Measurements from ENCODE around the gene PURA. TPM values are rescaled to one million over a fixed set of nuclear protein-coding genes. Genes with fewer than 3 reads are reported as not detected.

PURA gene
- total and polyA plus RNA-seq, 2 of the 4 experiments (the other 2 are of a cell fraction): 3.8 to 5.6 TPM

DNA sequence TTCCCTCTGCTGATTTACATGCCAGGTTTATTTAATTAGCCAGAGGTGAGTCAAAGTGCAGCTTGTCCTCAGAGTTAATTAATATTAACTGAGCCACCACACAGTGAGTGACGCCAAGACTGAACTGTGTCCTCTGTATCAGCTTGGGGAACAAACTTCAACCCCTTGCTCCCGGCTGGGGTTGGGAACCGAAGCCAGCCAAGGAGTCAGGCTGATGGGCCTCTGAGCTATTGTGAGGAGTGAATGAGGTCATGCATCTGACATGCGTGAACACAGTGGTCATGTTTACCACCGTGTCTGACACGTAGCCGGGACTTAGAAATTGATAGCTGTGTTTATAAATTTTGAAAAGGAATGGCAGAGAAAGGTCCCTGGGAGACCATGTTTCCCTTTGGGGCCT is 28.9 kb downstream of the PURA start:
- CTCF ChIA-PET: no interaction called here

More for the DNA sequence above, 28.9 kb downstream of the PURA start:
- Histone ChIP-seq H4K5ac (ENCODE audit: low read depth, low read length) (no peak overlapping the region), H3K4me2 (ENCODE audit: low read depth, low read length) (no peak overlapping the region), H2BK5ac (ENCODE audit: low read depth, low read length, poor library complexity, severe bottlenecking) (no peak overlapping the region), H2BK20ac (ENCODE audit: low read depth, low read length) (no peak overlapping the region), H2AFZ (replicated peaks; ENCODE audit: low read length, poor library complexity) (no peak overlapping the region), H2AK9ac (replicated peaks; ENCODE audit: low read depth, low read length, poor library complexity) (no peak overlapping the region), H3K36me3 (ENCODE audit: control insufficient read depth, insufficient read depth, low read length) (no peaks in the 10 kb centered on the region), H3K23ac (ENCODE audit: low read depth, low read length) (no peak overlapping the region), H3K4me1 (ENCODE audit: control insufficient read depth, insufficient read depth, low read length) (peaks cover 4% of the 10 kb centered on the region; the same call in 1 of the 2 replicates), H3K14ac (replicated peaks; ENCODE audit: low read depth, low read length) (no peak overlapping the region), H4K20me1 (ENCODE audit: insufficient read depth, low read length) (peaks cover 72% of the 10 kb centered on the region), H3K18ac (ENCODE audit: low read depth, low read length) (no peak overlapping the region), H4K8ac (ENCODE audit: low read depth in 2 of 2, low read length in 2 of 2) (no peak overlapping the region), H2BK120ac (ENCODE audit: low read depth, low read length) (no peak overlapping the region), H3K79me1 (ENCODE audit: low read depth in 1 of 2, low read length in 2 of 2) (peaks cover 30 to 59% of the 10 kb centered on the region in 2 experiments), H2BK15ac (ENCODE audit: low read depth, low read length) (no peak overlapping the region), H3K4me3 (ENCODE audit: insufficient read depth, low read depth, low read length) (no peak overlapping the region), H4K91ac (ENCODE audit: insufficient read depth, low read depth, low read length) (no peak overlapping the region), H3K56ac (ENCODE audit: extremely low read depth, insufficient read depth, low read length) (no peak overlapping the region), H3K9me3 (ENCODE audit: control insufficient read depth, insufficient read depth, low read length) (no peaks in the 10 kb centered on the region), H3K9me1 (ENCODE audit: insufficient read depth, low read length) (peaks cover 4% of the 10 kb centered on the region; the same call in 1 of the 2 replicates), H3K4ac (ENCODE audit: low read depth, low read length) (no peak overlapping the region), H2AK5ac (ENCODE audit: low read depth, low read length) (no peak overlapping the region), H3K27ac (ENCODE audit: insufficient read depth, low read length) (no peak overlapping the region), H3K27me3 (ENCODE audit: control insufficient read depth, insufficient read depth, low read length) (no peaks in the 10 kb centered on the region; the same call in 1 of the 2 replicates), H3K9ac (ENCODE audit: low read depth, low read length) (no peak overlapping the region)
- dilution Hi-C loops (cut with HindIII; ENCODE audit: low sequenced_read_pairs, unreplicated experiment) (no loop called here), intact Hi-C loops (cut with micrococcal nuclease) (no loop called here), in situ Hi-C loops (cut with MboI; ENCODE audit: low sequenced_read_pairs) (no loop called here)
- ATAC-seq (ENCODE audit: low read depth) (no peak), DNase-seq (no peak)
- BruUV-seq (replicated peaks): no TSS peak
- POLR2A ChIA-PET (ENCODE audit: unreplicated experiment): no interaction called here
- WGBS, 2 experiments (ENCODE audit: extremely low coverage in 2 of 2, insufficient read length in 1 of 2): 64% methylated on average over 5 of the region's 7 CpGs; no CpG with 5 or more reads in 1 of the 2 experiments
- no peak for TF ChIP-seq MXI1 (IDR thresholded peaks at IDR 0.05; ENCODE audit: borderline replicate concordance, low read depth, low read length)
- TF ChIP-seq POLR2A (IDR thresholded peaks at IDR 0.05; ENCODE audit: low read depth, low read length): no peak
- TF ChIP-seq RAD21 (IDR thresholded peaks at IDR 0.05; ENCODE audit: low read length): no peak
- TF ChIP-seq FOS (IDR thresholded peaks at IDR 0.05; ENCODE audit: low read depth, low read length): no peak
- TF ChIP-seq BHLHE40 (IDR thresholded peaks at IDR 0.05; ENCODE audit: low read depth, low read length): no peak
- no peak for TF ChIP-seq NFE2L2 (IDR thresholded peaks at IDR 0.05; ENCODE audit: low read depth, low read length)
- TF ChIP-seq RCOR1 (IDR thresholded peaks at IDR 0.05; ENCODE audit: insufficient replicate concordance, low read length): no peak
- TF ChIP-seq MAZ (IDR thresholded peaks at IDR 0.05; ENCODE audit: borderline replicate concordance, low read depth, low read length): no peak
- TF ChIP-seq MAFK (IDR thresholded peaks at IDR 0.05; ENCODE audit: low read depth, low read length): no peak
- TF ChIP-seq, protein P1, sequence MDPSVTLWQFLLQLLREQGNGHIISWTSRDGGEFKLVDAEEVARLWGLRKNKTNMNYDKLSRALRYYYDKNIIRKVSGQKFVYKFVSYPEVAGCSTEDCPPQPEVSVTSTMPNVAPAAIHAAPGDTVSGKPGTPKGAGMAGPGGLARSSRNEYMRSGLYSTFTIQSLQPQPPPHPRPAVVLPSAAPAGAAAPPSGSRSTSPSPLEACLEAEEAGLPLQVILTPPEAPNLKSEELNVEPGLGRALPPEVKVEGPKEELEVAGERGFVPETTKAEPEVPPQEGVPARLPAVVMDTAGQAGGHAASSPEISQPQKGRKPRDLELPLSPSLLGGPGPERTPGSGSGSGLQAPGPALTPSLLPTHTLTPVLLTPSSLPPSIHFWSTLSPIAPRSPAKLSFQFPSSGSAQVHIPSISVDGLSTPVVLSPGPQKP (IDR thresholded peaks at IDR 0.05; ENCODE audit: borderline replicate concordance, low read depth, low read length): no peak
- no peak for TF ChIP-seq SMC3 (IDR thresholded peaks at IDR 0.05; ENCODE audit: low read depth, low read length)
- TF ChIP-seq CHD1 (IDR thresholded peaks at IDR 0.05; ENCODE audit: low read depth, low read length): no peak
- TF ChIP-seq, protein P2, sequence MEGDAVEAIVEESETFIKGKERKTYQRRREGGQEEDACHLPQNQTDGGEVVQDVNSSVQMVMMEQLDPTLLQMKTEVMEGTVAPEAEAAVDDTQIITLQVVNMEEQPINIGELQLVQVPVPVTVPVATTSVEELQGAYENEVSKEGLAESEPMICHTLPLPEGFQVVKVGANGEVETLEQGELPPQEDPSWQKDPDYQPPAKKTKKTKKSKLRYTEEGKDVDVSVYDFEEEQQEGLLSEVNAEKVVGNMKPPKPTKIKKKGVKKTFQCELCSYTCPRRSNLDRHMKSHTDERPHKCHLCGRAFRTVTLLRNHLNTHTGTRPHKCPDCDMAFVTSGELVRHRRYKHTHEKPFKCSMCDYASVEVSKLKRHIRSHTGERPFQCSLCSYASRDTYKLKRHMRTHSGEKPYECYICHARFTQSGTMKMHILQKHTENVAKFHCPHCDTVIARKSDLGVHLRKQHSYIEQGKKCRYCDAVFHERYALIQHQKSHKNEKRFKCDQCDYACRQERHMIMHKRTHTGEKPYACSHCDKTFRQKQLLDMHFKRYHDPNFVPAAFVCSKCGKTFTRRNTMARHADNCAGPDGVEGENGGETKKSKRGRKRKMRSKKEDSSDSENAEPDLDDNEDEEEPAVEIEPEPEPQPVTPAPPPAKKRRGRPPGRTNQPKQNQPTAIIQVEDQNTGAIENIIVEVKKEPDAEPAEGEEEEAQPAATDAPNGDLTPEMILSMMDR (conservative IDR thresholded peaks at IDR 0.05; ENCODE audit: low read depth, low read length): no peak
- no peak for TF ChIP-seq CEBPB (IDR thresholded peaks at IDR 0.05; ENCODE audit: low read depth, low read length)
